ENCODE measurements around the gene SLBP. TPM values are rescaled to one million over a fixed set of nuclear protein-coding genes. Genes with fewer than 3 reads are reported as not detected.

The SLBP gene
- total RNA-seq, 6 experiments from 2014 or later = 44.7 to 61.9 (median 58.4) TPM

DNA sequence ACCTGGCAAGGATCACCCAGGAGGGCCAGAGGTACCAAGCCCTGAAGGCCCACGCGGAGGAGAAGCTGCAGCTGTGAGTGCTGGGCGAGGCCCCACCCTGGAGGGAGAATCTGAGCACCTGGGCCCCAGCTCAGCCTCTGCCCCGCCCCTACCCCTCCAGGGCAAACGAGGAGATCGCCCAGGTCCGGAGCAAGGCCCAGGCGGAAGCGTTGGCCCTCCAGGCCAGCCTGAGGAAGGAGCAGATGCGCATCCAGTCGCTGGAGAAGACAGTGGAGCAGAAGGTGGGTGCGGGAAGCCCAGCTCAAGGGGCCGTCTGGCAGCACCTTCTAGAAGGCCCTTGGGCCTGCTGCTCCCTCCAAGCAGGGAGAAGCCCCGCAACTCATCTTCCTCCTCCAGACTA, 32.4 kb upstream of the SLBP start:
- Mint-ChIP-seq H3K27ac (no peak overlapping the region), H3K9me3 (no peaks in the 10 kb centered on the region), H3K4me3 (no peak overlapping the region), H3K4me1 (ENCODE audit: low read depth) (no peaks in the 10 kb centered on the region), H3K36me3 (ENCODE audit: low read depth) (peaks cover 9% of the 10 kb centered on the region; the same call in 1 of the 2 replicates), H3K27me3 (ENCODE audit: insufficient read depth) (peaks cover 2% of the 10 kb centered on the region; the same call in 1 of the 2 replicates)
- DNase-seq = no peak
- TF ChIP-seq, protein P1, sequence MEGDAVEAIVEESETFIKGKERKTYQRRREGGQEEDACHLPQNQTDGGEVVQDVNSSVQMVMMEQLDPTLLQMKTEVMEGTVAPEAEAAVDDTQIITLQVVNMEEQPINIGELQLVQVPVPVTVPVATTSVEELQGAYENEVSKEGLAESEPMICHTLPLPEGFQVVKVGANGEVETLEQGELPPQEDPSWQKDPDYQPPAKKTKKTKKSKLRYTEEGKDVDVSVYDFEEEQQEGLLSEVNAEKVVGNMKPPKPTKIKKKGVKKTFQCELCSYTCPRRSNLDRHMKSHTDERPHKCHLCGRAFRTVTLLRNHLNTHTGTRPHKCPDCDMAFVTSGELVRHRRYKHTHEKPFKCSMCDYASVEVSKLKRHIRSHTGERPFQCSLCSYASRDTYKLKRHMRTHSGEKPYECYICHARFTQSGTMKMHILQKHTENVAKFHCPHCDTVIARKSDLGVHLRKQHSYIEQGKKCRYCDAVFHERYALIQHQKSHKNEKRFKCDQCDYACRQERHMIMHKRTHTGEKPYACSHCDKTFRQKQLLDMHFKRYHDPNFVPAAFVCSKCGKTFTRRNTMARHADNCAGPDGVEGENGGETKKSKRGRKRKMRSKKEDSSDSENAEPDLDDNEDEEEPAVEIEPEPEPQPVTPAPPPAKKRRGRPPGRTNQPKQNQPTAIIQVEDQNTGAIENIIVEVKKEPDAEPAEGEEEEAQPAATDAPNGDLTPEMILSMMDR (IDR thresholded peaks at IDR 0.05) = no peak

DNA sequence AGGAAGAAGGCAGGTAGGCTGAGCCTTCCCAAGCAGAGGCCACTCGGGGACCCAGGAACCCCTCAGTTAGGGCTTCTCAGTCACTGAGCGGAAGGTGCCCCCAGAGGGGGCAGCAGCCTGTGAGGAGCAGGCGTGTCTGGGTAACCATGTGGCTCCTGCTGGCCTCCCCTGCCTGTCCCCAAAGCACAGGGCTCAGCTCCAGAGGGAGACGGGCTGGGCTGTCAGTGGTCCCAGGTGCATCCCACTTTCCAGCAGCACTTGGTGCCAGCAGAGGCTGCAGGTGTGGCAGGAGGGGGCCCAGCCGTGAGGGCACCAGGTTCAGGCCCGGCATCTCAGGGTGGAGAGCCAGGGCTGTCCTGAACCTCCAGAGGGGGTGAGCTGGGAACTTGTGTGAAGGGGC, 31.9 kb upstream of the SLBP start:
- TF ChIP-seq, protein P1 (IDR thresholded peaks at IDR 0.05) = no peak
- peaks cover 1% of the 10 kb centered on the region for H3K9me3 Mint-ChIP-seq
- H3K36me3 Mint-ChIP-seq (ENCODE audit: low read depth) = peaks cover 10% of the 10 kb centered on the region
- no peak overlapping the region for H3K27ac Mint-ChIP-seq
- H3K27me3 Mint-ChIP-seq (ENCODE audit: insufficient read depth) = peaks cover 2% of the 10 kb centered on the region; the same call in 1 of the 2 replicates
- H3K4me3 Mint-ChIP-seq = no peak overlapping the region
- H3K4me1 Mint-ChIP-seq (ENCODE audit: low read depth) = no peaks in the 10 kb centered on the region
- no peak for DNase-seq

GRCh38 chr4:1743551-1743950, 31.4 kb upstream of the SLBP start:
- H3K4me3 Mint-ChIP-seq = no peak overlapping the region

DNA sequence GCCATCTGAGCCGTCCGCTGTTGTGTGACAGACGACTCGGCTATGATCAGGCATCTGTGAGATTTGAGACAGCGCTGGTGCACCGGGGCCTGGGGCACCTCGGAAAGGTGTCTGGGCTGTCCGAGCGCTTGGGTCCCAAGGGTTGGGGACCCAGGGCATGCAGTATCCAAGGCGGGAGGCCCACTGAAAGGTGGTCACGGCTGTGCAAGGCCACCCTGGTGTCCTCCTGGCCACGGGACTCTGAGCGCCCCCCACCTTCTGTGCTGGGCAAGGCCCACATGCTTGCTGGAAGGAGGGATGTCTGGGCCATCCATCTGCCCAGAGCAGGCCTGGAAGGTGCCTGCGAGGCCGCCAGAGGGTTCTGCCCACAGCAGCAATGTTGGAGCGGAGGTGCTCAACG, 29.1 kb upstream of the SLBP start:
- H3K4me1 Mint-ChIP-seq (ENCODE audit: low read depth) = no peaks in the 10 kb centered on the region
- peaks cover 13% of the 10 kb centered on the region for H3K9me3 Mint-ChIP-seq
- H3K27ac Mint-ChIP-seq = no peak overlapping the region
- no peak overlapping the region for H3K4me3 Mint-ChIP-seq
- peaks cover 3% of the 10 kb centered on the region for H3K27me3 Mint-ChIP-seq (ENCODE audit: insufficient read depth)
- peaks cover 21% of the 10 kb centered on the region for H3K36me3 Mint-ChIP-seq (ENCODE audit: low read depth)
- DNase-seq = no peak
- TF ChIP-seq, protein P1 (IDR thresholded peaks at IDR 0.05) = no peak

More at GRCh38 chr4:1743551-1743950, 31.4 kb upstream of the SLBP start:
- H3K9me3 Mint-ChIP-seq = peaks cover 5% of the 10 kb centered on the region
- H3K27me3 Mint-ChIP-seq (ENCODE audit: insufficient read depth) = peaks cover 3% of the 10 kb centered on the region
- DNase-seq = no peak
- TF ChIP-seq, protein P1 (IDR thresholded peaks at IDR 0.05) = no peak
- peaks cover 15% of the 10 kb centered on the region for H3K36me3 Mint-ChIP-seq (ENCODE audit: low read depth)
- H3K4me1 Mint-ChIP-seq (ENCODE audit: low read depth) = no peaks in the 10 kb centered on the region
- H3K27ac Mint-ChIP-seq = no peak overlapping the region

DNA sequence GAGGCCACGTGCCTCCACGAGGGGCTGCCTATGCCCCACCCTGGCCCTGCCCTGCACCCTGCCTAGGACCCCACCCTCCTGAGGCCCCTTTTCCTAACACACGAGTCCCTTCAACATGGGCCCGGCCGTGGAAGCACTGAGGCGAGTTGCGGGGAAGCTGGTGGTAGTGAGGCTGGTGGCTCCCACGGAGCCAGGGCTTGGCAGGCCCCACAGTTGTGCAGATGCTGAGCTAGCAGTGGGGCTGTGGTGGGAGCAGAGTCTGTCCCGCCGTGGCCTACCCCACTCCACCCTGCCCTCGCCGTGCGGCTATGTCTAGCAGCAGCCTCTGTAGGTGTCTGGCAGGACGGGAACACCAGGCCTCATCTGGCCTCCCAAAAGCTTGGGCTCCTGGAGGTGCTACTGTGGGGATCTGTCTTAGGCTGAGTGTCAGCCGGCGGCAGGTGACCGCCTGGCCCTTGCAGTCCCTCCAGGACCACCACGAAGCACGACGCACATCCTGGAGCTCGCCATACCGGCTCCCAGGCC, 28.0 kb upstream of the SLBP start:
- Mint-ChIP-seq H3K9me3 (peaks cover 13% of the 10 kb centered on the region), H3K27me3 (ENCODE audit: insufficient read depth) (peaks cover 3% of the 10 kb centered on the region), H3K27ac (no peak overlapping the region), H3K36me3 (ENCODE audit: low read depth) (peaks cover 26% of the 10 kb centered on the region), H3K4me1 (ENCODE audit: low read depth) (no peaks in the 10 kb centered on the region), H3K4me3 (no peak overlapping the region)
- TF ChIP-seq, protein P1 (IDR thresholded peaks at IDR 0.05) = no peak
- DNase-seq = no peak

All from HFFc6 (cell line).